Body of pancreas (tissue), 4 donors: ENCODE results near the gene STK11IP. TPM values are rescaled to one million over a fixed set of nuclear protein-coding genes. Genes with fewer than 3 reads are reported as not detected.
A peak's percentile ranks its signal among the peaks of the same experiment; 100 is the strongest.

ENCODE experiments used
- ATAC-seq: fragments of 150-250 bp; one replicate; pipeline ENCODE4 v1.9.1; 2016
- DNase-seq, 4 donors: peaks; one replicate each; pipeline ENCODE4 v3.0.0-alpha.2; 2019
- H3K27ac ChIP-seq, 4 donors: fragments of 200-600 bp; sonication (generic); 1 replicate in 3 of 4; 2 replicates in 1 of 4; pipeline versions ENCODE4 v1.5.1 to v1.6.1; 2016 to 2019; ENCODE audit warnings: mild to moderate bottlenecking in 1 of 4, mixed read lengths in 1 of 4, moderate library complexity in 1 of 4
- H3K27me3 ChIP-seq, 2 donors: fragments of 200-600 bp; sonication (generic); one replicate each; pipeline ENCODE4 v1.6.0; 2016; ENCODE audit warnings: mild to moderate bottlenecking in 1 of 2
- H3K36me3 ChIP-seq, 2 donors: fragments of 200-600 bp; sonication (generic); replicated peaks in 1 of 2; 2 replicates each; pipeline ENCODE4 v1.5.1; 2016; ENCODE audit warnings: low read depth in 2 of 2; ENCODE audit not compliant: insufficient read depth in 1 of 2
- H3K4me1 ChIP-seq: fragments of 200-600 bp; sonication (generic); one replicate; pipeline ENCODE4 v1.6.0; 2016
- H3K4me3 ChIP-seq, 2 donors: fragments of 200-600 bp; sonication (generic); 1 replicate in 1 of 2; 2 replicates in 1 of 2; pipeline ENCODE4 v1.5.1; 2016 to 2019
- H3K9me3 ChIP-seq, 3 donors: fragments of 200-600 bp; sonication (generic); 1 replicate in 2 of 3; 2 replicates in 1 of 3; pipeline ENCODE4 v1.5.1; 2016
- CTCF ChIP-seq, 7 experiments: fragments of 450-650 bp in 4 of 7; fragments of 200-600 bp in 3 of 7; sonication (generic) in 3 of 7; IDR thresholded peaks; one replicate each; pipeline ENCODE4 v1.5.1; 2016 to 2019; ENCODE audit warnings: antibody characterized with exemption in 7 of 7
- POLR2A ChIP-seq, 3 donors: fragments of 450-650 bp; IDR thresholded peaks; one replicate each; pipeline ENCODE4 v1.6.1; 2016; ENCODE audit warnings: antibody characterized with exemption in 3 of 3, mild to moderate bottlenecking in 2 of 3
- WGBS, 2 donors: methylation state at CpG; one replicate each; pipeline ENCODE4 v1.1.5; 2017; 5-methylcytosine and 5-hydroxymethylcytosine counted together
- intact Hi-C: fragments of 100-400 bp; cut with DNase I; formaldehyde crosslinking; loops from one replicate; pipeline ENCODE4 v1.15.1; 2023
- total RNA-seq, 2 donors: library from RNA; depleted of rRNA; stranded (reverse); fragments of >200 nt; gene quantifications; one replicate each; pipeline ENCODE4 v1.1.0, GENCODE V29; 2016

Gene STK11IP
- total RNA-seq, 2 donors from 2014 or later: 9.6 to 18.1 TPM

DNA sequence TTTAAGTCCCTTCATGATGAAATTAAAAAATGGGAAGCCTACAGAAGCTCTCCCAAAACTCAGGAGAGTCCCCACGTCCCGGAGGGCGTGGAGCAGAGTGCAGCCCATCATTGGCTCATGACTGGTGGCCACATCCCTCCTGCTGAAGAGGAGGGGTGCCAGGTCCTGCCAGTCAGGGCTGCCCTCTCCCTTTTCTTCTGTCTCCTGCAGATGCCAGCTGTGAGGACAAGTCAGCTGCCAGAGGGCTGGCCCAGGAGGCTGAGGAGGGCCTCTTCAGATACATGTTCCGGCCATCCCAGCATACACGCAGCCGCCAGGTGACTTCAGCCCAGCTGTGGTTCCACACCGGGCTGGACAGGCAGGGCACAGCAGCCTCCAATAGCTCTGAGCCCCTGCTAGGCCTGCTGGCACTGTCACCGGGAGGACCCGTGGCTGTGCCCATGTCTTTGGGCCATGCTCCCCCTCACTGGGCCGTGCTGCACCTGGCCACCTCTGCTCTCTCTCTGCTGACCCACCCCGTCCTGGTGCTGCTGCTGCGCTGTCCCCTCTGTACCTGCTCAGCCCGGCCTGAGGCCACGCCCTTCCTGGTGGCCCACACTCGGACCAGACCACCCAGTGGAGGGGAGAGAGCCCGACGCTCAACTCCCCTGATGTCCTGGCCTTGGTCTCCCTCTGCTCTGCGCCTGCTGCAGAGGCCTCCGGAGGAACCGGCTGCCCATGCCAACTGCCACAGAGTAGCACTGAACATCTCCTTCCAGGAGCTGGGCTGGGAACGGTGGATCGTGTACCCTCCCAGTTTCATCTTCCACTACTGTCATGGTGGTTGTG, 23.0 kb upstream of the STK11IP start:
- WGBS, 2 donors: 88 to 92% methylated on average over 16 to 18 of the region's 22 CpGs
- intact Hi-C loops: no loop called here
- Histone ChIP-seq H3K4me3 (no peak overlapping the region), H3K27me3 (no peaks in the 10 kb centered on the region), H3K4me1 (peaks cover 36% of the 10 kb centered on the region), H3K27ac (no peak overlapping the region), H3K9me3 (no peaks in the 10 kb centered on the region), H3K36me3 (no peaks in the 10 kb centered on the region)
- TF ChIP-seq POLR2A (IDR thresholded peaks at IDR 0.05): no peak
- no peak for TF ChIP-seq CTCF (IDR thresholded peaks at IDR 0.05)
- DNase-seq (no peak), ATAC-seq (no peak)

- Histone ChIP-seq H3K27me3 (no peaks in the 10 kb centered on the region), H3K4me3 (no peak overlapping the region), H3K9me3 (no peaks in the 10 kb centered on the region), H3K36me3 (no peaks in the 10 kb centered on the region), H3K27ac (no peak overlapping the region), H3K4me1 (peaks cover 30% of the 10 kb centered on the region)
- TF ChIP-seq POLR2A (IDR thresholded peaks at IDR 0.05) (no peak), CTCF (IDR thresholded peaks at IDR 0.05) (no peak)
- intact Hi-C loops: no loop called here
- WGBS, 2 donors: 58 to 67% methylated on average over 6 of the region's 6 CpGs
- DNase-seq (no peak), ATAC-seq (no peak)
Observed at GRCh38 chr2:219575566-219576504, 21.8 kb upstream of the STK11IP start.

- H3K27ac ChIP-seq: peak overlapping the region in 1 of 4 donors; percentile 43
- intact Hi-C loops: no loop called here
- peaks cover 26% of the 10 kb centered on the region for H3K4me1 ChIP-seq
- H3K9me3 ChIP-seq: no peaks in the 10 kb centered on the region
- TF ChIP-seq CTCF (IDR thresholded peaks at IDR 0.05) (no peak), POLR2A (IDR thresholded peaks at IDR 0.05) (no peak)
- H3K27me3 ChIP-seq: no peaks in the 10 kb centered on the region
- ATAC-seq (peak; percentile 53), DNase-seq (peak; percentile 54 to 76 (median 68))
- 46 to 56% methylated on average over 13 to 15 of the region's 15 CpGs for WGBS, 2 donors
- no peak overlapping the region for H3K4me3 ChIP-seq
- H3K36me3 ChIP-seq: no peaks in the 10 kb centered on the region
Observed at GRCh38 chr2:219576505-219577388, 20.9 kb upstream of the STK11IP start.

DNA sequence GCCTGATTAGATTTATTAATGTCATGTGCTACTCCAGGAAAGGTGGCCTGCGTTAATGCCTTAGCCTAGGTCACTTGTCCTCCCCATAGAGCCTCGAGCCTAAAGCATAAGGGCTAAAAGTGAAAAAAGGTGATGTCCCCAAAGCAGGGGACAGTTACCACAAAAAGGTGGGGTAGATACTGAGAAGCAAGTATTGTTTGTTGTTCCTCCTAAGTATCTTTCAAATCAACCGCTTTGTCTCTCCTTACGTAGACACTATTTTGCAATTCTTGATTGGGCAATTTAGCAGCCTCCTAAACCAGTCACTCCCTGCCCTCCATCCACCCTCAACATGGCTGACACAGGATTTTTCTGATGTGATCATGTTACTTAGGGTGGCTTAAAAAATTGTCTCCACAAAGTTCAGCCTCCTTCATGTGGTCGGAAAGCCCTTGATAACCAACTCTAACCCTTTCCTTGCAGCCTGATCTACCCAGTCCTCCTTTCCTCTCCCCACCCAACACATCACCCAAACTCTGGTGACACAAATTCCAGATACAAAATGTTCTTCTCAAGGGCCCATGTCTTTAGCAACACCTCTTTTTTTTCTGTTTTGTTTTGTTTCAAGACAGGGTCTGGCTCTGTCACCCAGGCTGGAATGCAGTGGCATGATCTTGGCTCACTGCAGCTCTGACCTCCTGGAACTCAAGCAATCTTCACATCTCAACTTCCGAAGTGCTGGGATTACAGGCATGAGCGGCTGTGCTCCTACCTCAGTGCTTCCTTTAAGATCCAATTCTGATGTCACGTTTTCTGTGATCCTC, 18.6 kb upstream of the STK11IP start:
- Histone ChIP-seq H3K4me3 (no peak overlapping the region), H3K36me3 (no peaks in the 10 kb centered on the region), H3K27ac (no peak overlapping the region), H3K4me1 (peaks cover 18% of the 10 kb centered on the region), H3K9me3 (no peaks in the 10 kb centered on the region), H3K27me3 (no peaks in the 10 kb centered on the region)
- DNase-seq (no peak), ATAC-seq (no peak)
- WGBS, 2 donors: 72 to 73% methylated on average over 8 of the region's 8 CpGs
- intact Hi-C loops: no loop called here
- TF ChIP-seq POLR2A (IDR thresholded peaks at IDR 0.05): no peak
- TF ChIP-seq CTCF (IDR thresholded peaks at IDR 0.05): no peak
